K562 (cell line): ENCODE results near the gene PPIA.
A peak's percentile ranks its signal among the peaks of the same experiment; 100 is the strongest.

Source experiments
- BHLHE40 ChIP-seq: IDR thresholded peaks from 2 replicates; pipeline ENCODE4 v1.6.1; 2011; ENCODE audit warnings: low read length, improper control_type of control experiment
- EZH2 ChIP-seq: IDR thresholded peaks from 2 replicates; pipeline ENCODE4 v1.6.1; 2012; ENCODE audit warnings: low read depth, mild to moderate bottlenecking, inconsistent platforms, low read length, borderline replicate concordance
- NR2C2 ChIP-seq, 2 experiments: fragments of 200-800 bp in 1 of 2; sonication (Bioruptor generic) in 1 of 2; sonication (generic) in 1 of 2; formaldehyde crosslinking in 1 of 2; IDR thresholded peaks; 2 replicates each; pipeline versions ENCODE4 v1.6.1 to v1.8.0; 2016 to 2022; ENCODE audit warnings: mild to moderate bottlenecking in 1 of 2, missing compliant biosample characterization in 1 of 2, missing genetic modification characterization in 1 of 2, missing genetic modification reagents in 1 of 2
- SREBF2 ChIP-seq: sonication (generic); formaldehyde crosslinking; IDR thresholded peaks from 2 replicates; pipeline ENCODE4 v1.4.0; 2020; ENCODE audit warnings: mild to moderate bottlenecking, missing genetic modification reagents
- ZBTB7A ChIP-seq: IDR thresholded peaks from 2 replicates; pipeline ENCODE4 v1.6.1; 2011; ENCODE audit warnings: low read depth, mild to moderate bottlenecking, low read length, moderate library complexity, borderline replicate concordance; ENCODE audit not compliant: control insufficient read depth

GRCh38 chr7:44847920-44848634, 51.6 kb downstream of the PPIA start, which contains the start of gene H2AZ2:
- TF ChIP-seq NR2C2 (CRISPR knock-in tag; IDR thresholded peaks at IDR 0.05), result no peak
- TF ChIP-seq NR2C2 (tag; IDR thresholded peaks at IDR 0.05), result 0 out of 2 replicates have a peak, but pooled peaks have one; percentile 0
- 0 out of 2 replicates have a peak, but pooled peaks have one; percentile 13 for TF ChIP-seq BHLHE40
- no peak for TF ChIP-seq SREBF2 (CRISPR knock-in tag)
- TF ChIP-seq EZH2, result no peak
- TF ChIP-seq ZBTB7A, result peak; percentile 11; the same call in 1 of the 2 replicates
